Peyer's patch (tissue), 4 donors: Measurements from ENCODE around the gene APPBP2.

Experiments
- POLR2A ChIP-seq, 2 donors: fragments of 450-650 bp; IDR thresholded peaks; one replicate each; pipeline ENCODE4 v1.5.1; 2017; ENCODE audit warnings: antibody characterized with exemption in 2 of 2, mild to moderate bottlenecking in 2 of 2, moderate library complexity in 2 of 2
- TF ChIP-seq, protein P1 (sequence below), 6 experiments: fragments of 450-650 bp in 4 of 6; fragments of 200-600 bp in 2 of 6; sonication (generic) in 1 of 6; IDR thresholded peaks; one replicate each; pipeline ENCODE4 v1.5.1; 2017 to 2019; ENCODE audit warnings: antibody characterized with exemption in 6 of 6, mild to moderate bottlenecking in 3 of 6, moderate library complexity in 1 of 6

DNA sequence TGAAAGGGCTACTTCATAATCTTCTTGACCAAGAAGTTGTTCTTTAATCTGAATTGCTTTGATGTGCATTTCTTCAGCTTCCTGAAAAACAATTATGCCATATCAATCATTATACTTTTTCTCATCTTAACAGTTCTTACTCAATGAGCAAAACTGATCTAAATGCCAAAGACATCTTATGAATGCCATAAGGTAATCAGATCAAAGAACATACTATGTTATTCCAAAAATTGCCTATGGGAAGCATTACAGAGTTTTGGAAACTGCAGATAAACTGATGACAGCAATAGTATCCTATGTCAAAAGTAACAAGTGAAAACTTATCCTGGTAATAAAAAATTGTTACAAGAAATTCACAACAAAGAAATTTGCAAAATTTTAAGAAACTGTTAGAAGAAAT, 74.1 kb downstream of the APPBP2 start:
- TF ChIP-seq POLR2A (IDR thresholded peaks at IDR 0.05), result no peak
- TF ChIP-seq, protein P1, sequence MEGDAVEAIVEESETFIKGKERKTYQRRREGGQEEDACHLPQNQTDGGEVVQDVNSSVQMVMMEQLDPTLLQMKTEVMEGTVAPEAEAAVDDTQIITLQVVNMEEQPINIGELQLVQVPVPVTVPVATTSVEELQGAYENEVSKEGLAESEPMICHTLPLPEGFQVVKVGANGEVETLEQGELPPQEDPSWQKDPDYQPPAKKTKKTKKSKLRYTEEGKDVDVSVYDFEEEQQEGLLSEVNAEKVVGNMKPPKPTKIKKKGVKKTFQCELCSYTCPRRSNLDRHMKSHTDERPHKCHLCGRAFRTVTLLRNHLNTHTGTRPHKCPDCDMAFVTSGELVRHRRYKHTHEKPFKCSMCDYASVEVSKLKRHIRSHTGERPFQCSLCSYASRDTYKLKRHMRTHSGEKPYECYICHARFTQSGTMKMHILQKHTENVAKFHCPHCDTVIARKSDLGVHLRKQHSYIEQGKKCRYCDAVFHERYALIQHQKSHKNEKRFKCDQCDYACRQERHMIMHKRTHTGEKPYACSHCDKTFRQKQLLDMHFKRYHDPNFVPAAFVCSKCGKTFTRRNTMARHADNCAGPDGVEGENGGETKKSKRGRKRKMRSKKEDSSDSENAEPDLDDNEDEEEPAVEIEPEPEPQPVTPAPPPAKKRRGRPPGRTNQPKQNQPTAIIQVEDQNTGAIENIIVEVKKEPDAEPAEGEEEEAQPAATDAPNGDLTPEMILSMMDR (IDR thresholded peaks at IDR 0.05), result no peak
